Spinal cord (tissue), 10 donors: ENCODE data around the gene STEAP3. TPM values are rescaled to one million over a fixed set of nuclear protein-coding genes. Genes with fewer than 3 reads are reported as not detected.
A peak's percentile ranks its signal among the peaks of the same experiment; 100 is the strongest.

Source experiments
- DNase-seq, 6 donors: peaks; one replicate each; pipeline versions ENCODE4 v3.0.0 to v3.0.0-alpha.2; 2013 to 2015; ENCODE audit warnings: low spot score in 6 of 6, low read depth in 4 of 6
- H3K27ac ChIP-seq: one replicate; pipeline ENCODE4 v1.5.1; 2013; ENCODE audit warnings: low read depth, low read length, control low read depth
- H3K27me3 ChIP-seq: one replicate; pipeline ENCODE4 v1.6.1; 2013; ENCODE audit warnings: low read length; ENCODE audit not compliant: control insufficient read depth, insufficient read depth
- H3K36me3 ChIP-seq: one replicate; pipeline ENCODE4 v1.6.1; 2013; ENCODE audit warnings: low read length; ENCODE audit not compliant: control insufficient read depth, insufficient read depth
- H3K4me1 ChIP-seq: one replicate; pipeline ENCODE4 v1.6.1; 2013; ENCODE audit warnings: low read length; ENCODE audit not compliant: control insufficient read depth, insufficient read depth
- H3K4me3 ChIP-seq: one replicate; pipeline ENCODE4 v1.5.1; 2013; ENCODE audit warnings: low read depth, low read length, control low read depth
- H3K9me3 ChIP-seq: one replicate; pipeline ENCODE4 v1.6.1; 2013; ENCODE audit warnings: low read length; ENCODE audit not compliant: control insufficient read depth, insufficient read depth
- WGBS: methylation state at CpG from one replicate; pipeline ENCODE4 v1.1.5; 2013; ENCODE audit warnings: missing lambda C conversion rate; ENCODE audit not compliant: insufficient coverage; 5-methylcytosine and 5-hydroxymethylcytosine counted together
- polyA plus RNA-seq, 2 donors: library from polyadenylated mRNA; unstranded; fragments of 120-200 nt; gene quantifications; one replicate each; pipeline ENCODE4 v1.2.1, GENCODE V29; 2013; ENCODE audit not compliant: insufficient read length in 2 of 2
- total RNA-seq, 2 donors: library from RNA; depleted of rRNA in 1 of 2; stranded (reverse); fragments of 120-200 nt in 1 of 2; fragments of >200 nt in 1 of 2; gene quantifications; one replicate each; pipeline versions ENCODE4 v1.2.3 to v1.2.4, GENCODE V29; 2013 to 2014
- donor health status: healthy.

The STEAP3 gene
- total and polyA plus RNA-seq, 4 donors = 0.94 to 7.0 (median 3.1) TPM

GRCh38 chr2:119231975-119232665, 8.5 kb downstream of the STEAP3 start:
- Histone ChIP-seq H3K27ac (no peak overlapping the region), H3K36me3 (no peaks in the 10 kb centered on the region), H3K27me3 (no peaks in the 10 kb centered on the region), H3K9me3 (no peaks in the 10 kb centered on the region), H3K4me3 (no peak overlapping the region), H3K4me1 (peaks cover 15% of the 10 kb centered on the region)
- 91% methylated on average over 10 of the region's 10 CpGs for WGBS
- no peak for DNase-seq

DNA sequence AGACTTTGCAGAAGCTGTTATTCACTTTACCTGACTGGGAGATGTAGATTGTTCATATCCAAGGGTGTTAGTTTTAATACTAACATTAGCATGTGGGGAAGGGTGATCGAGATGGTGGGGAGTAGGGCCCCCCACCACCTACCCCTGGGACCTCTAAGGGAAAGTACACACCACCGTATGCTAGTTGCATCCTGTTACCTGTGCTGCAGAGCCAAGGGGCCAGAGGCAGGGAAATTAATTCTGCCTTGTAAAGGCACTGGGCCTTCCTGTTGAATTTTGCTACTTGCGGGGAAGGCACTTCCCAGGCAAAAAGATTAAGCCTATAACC, 9.0 kb downstream of the STEAP3 start:
- no peak for DNase-seq
- no peaks in the 10 kb centered on the region for H3K27me3 ChIP-seq
- H3K4me1 ChIP-seq = peaks cover 15% of the 10 kb centered on the region
- H3K9me3 ChIP-seq = no peaks in the 10 kb centered on the region
- WGBS = 90% methylated on average over 2 of the region's 3 CpGs
- no peak overlapping the region for H3K4me3 ChIP-seq
- no peaks in the 10 kb centered on the region for H3K36me3 ChIP-seq
- no peak overlapping the region for H3K27ac ChIP-seq

GRCh38 chr2:119233326-119234020, 9.8 kb downstream of the STEAP3 start:
- no peaks in the 10 kb centered on the region for H3K27me3 ChIP-seq
- H3K4me3 ChIP-seq = no peak overlapping the region
- H3K4me1 ChIP-seq = peaks cover 15% of the 10 kb centered on the region
- H3K9me3 ChIP-seq = no peaks in the 10 kb centered on the region
- no peak for DNase-seq
- H3K27ac ChIP-seq = no peak overlapping the region
- H3K36me3 ChIP-seq = no peaks in the 10 kb centered on the region
- 77% methylated on average over 6 of the region's 7 CpGs for WGBS

GRCh38 chr2:119234021-119235019, 10.7 kb downstream of the STEAP3 start:
- Histone ChIP-seq H3K4me3 (no peak overlapping the region), H3K4me1 (peaks cover 15% of the 10 kb centered on the region), H3K27me3 (no peaks in the 10 kb centered on the region), H3K36me3 (no peaks in the 10 kb centered on the region), H3K27ac (no peak overlapping the region), H3K9me3 (no peaks in the 10 kb centered on the region)
- DNase-seq = peak in 1 of 6 donors; percentile 36
- 65% methylated on average over 10 of the region's 13 CpGs for WGBS

DNA sequence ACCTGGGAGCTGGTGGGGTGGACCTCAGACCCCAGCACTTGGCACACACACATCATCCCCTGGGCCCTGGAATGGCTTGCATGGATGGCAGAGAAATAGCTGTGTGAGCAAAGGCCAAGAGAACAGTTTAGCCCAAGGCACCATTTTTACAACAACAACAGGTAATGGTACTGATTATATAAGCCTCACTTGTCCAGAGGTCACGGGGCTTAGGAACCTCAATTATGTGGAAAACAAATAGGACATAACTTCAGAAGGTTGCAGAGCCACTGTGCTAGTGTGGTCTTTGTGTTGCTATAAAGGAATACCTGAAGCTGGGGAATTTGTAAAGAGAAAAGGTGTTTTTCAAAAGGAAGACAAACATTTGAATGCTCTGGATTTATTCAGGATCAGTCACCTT, 13.2 kb downstream of the STEAP3 start:
- whole genome bisulfite sequencing = 88% methylated on average over 1 of the region's 1 CpG
- Histone ChIP-seq H3K4me3 (no peak overlapping the region), H3K27me3 (no peaks in the 10 kb centered on the region), H3K36me3 (no peaks in the 10 kb centered on the region), H3K27ac (no peak overlapping the region), H3K4me1 (peaks cover 9% of the 10 kb centered on the region), H3K9me3 (no peaks in the 10 kb centered on the region)
- no peak for DNase-seq

DNA sequence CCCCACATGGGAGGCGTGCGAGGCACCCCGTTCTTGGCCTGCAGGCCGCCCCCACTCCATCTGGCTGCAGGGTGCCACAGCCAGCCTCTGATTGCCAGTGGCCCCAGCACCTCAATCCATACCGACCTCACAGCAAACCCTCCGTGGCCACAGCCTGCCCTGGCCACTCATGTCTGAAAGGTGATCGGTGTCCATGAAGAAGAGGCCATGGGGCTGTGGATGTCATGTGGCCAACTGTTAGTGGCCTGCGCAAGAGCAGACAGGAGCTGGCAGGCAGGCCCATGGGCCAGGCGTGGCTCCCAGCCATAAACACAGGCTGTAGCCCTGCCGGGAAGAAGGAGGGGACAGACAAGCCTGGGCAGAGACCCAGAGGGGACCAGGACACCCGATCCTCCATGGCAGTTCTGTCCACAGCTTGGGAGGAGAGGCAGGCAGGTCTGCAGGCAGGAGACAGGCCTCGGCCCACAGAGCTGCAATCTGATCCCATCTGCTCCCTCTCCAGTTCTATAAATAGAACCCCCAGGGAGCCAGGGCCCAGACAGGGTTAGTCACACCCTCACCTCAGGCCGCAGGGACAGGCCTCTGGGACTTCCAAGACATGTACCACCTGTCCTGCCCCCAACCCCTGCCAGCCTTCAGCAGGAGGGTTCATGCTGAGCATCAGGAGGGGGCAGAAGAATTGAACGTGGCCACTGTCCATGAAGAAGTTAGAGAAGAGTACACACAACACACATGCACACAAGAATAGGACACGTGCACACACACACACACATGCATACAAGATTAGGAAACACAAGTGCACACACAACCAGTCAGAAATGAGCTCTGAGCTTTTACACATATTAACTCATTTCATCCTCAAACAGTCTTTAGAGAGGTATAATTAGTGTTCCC, 16.9 kb downstream of the STEAP3 start:
- 68% methylated on average over 14 of the region's 15 CpGs for WGBS
- no peaks in the 10 kb centered on the region for H3K36me3 ChIP-seq
- no peaks in the 10 kb centered on the region for H3K9me3 ChIP-seq
- H3K27me3 ChIP-seq = no peaks in the 10 kb centered on the region
- DNase-seq = peak in 1 of 6 donors; percentile 56
- H3K4me1 ChIP-seq = peaks cover 9% of the 10 kb centered on the region
- no peak overlapping the region for H3K4me3 ChIP-seq
- no peak overlapping the region for H3K27ac ChIP-seq

DNA sequence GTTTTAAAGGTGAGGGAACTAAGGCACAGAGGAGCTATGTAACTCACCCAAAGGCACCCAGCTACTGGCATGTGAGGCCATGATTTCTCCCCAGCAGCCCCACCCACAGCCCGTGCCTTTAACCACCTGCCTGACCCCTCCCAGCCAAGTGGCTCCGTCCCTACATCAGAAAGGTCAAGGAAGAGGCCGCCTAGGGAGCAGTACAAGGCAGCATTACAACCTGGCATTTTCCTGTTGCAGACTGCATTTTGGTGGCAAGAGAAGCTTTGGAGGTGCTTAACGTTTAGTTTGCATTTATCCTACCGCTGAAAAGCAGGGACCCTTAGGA, 17.5 kb downstream of the STEAP3 start:
- Histone ChIP-seq H3K4me3 (no peak overlapping the region), H3K36me3 (no peaks in the 10 kb centered on the region), H3K27ac (no peak overlapping the region), H3K27me3 (no peaks in the 10 kb centered on the region), H3K4me1 (peaks cover 9% of the 10 kb centered on the region), H3K9me3 (no peaks in the 10 kb centered on the region)
- DNase-seq = no peak
- 74% methylated on average over 4 of the region's 5 CpGs for WGBS

DNA sequence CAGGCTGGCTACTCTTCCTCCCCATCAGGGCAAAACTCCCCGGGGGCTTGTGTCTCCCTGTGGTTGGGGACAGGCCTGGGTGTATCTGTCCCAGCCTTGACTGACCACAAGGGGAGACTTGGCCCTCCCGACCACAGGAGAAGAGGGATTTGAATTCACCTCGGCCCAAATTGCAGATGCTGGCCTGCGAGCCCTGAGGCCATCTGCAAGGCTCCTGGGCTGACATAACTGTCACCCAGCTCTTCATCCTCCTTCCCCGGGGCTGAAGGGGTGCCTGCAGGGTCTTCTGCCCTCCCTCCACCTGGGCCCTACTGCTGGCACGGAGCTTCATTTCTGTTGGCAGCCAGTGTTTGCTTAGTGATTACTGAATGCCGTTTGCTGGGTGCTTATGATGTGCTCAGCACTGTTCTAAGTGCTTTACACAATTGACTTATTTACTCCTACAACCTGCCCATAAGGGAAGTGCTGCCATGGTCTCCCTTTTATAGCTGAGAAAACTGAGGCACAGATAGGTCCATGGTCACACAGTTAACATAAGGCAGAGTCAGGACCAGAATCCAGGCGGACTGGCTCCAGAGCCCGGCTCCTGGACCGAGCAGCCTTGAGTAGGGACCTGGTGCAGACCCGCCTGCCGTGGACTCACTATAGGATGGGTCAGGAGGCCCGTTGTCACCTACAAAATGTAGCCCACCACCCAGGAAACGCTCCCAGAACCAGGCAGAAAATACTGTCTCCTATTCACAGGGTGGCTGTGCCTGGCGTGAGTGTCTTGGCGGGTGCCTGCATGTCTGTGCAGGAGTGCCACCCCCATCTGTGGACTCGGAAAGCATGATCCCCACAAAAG, 18.9 kb downstream of the STEAP3 start:
- H3K36me3 ChIP-seq = no peaks in the 10 kb centered on the region
- no peaks in the 10 kb centered on the region for H3K9me3 ChIP-seq
- no peak for DNase-seq
- H3K4me1 ChIP-seq = peaks cover 9% of the 10 kb centered on the region
- no peak overlapping the region for H3K27ac ChIP-seq
- H3K4me3 ChIP-seq = no peak overlapping the region
- H3K27me3 ChIP-seq = no peaks in the 10 kb centered on the region
- 83% methylated on average over 13 of the region's 17 CpGs for WGBS
